ENCODE data around the gene LHX1. TPM values are rescaled to one million over a fixed set of nuclear protein-coding genes. Genes with fewer than 3 reads are reported as not detected.

LHX1 gene
- total RNA-seq, 1 experiment from 2014 or later = 0.61 TPM

GRCh38 chr17:36980280-36980761, 43.0 kb downstream of the LHX1 start:
- ChIA-PET POLR2A (interaction anchor here (0.7 kb wide), 2 partner anchors 366 to 1364 kb away, joined by 4 to 7 read pairs; no protein-coding TSS in a partner anchor), CTCF (interaction anchor here (1.0 kb wide), 1 partner anchor 68 kb away, joined by 4 read pairs; no protein-coding TSS in a partner anchor)
- TF ChIP-seq, protein P1, sequence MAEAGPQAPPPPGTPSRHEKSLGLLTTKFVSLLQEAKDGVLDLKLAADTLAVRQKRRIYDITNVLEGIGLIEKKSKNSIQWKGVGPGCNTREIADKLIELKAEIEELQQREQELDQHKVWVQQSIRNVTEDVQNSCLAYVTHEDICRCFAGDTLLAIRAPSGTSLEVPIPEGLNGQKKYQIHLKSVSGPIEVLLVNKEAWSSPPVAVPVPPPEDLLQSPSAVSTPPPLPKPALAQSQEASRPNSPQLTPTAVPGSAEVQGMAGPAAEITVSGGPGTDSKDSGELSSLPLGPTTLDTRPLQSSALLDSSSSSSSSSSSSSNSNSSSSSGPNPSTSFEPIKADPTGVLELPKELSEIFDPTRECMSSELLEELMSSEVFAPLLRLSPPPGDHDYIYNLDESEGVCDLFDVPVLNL (CRISPR knock-in tag; IDR thresholded peaks at IDR 0.05; ENCODE audit: borderline replicate concordance, low read depth) = no peak
- TF ChIP-seq ZNF416 (CRISPR knock-in tag; IDR thresholded peaks at IDR 0.05) = no peak
- no peak for TF ChIP-seq ATF3 (CRISPR knock-in tag; conservative IDR thresholded peaks at IDR 0.05)
- TF ChIP-seq ELF4 (CRISPR knock-in tag; IDR thresholded peaks at IDR 0.05; ENCODE audit: low read depth) = no peak
- no peak for TF ChIP-seq ZNF671 (CRISPR knock-in tag; IDR thresholded peaks at IDR 0.05)
- TF ChIP-seq SOX15 (CRISPR knock-in tag; IDR thresholded peaks at IDR 0.05) = no peak
- TF ChIP-seq ARID4B (CRISPR knock-in tag; IDR thresholded peaks at IDR 0.05; ENCODE audit: borderline replicate concordance) = no peak
- TF ChIP-seq TEAD1 (CRISPR knock-in tag; IDR thresholded peaks at IDR 0.05) = no peak
- no peak for TF ChIP-seq ZBTB43 (CRISPR knock-in tag; IDR thresholded peaks at IDR 0.05)
- no peak for TF ChIP-seq PRDM15 (CRISPR knock-in tag; IDR thresholded peaks at IDR 0.05)
- peak overlapping the region; percentile 13 for H3K27ac Mint-ChIP-seq
- DNase-seq (ENCODE audit: low spot score) (no peak), ATAC-seq (no peak)
- peaks cover 15% of the 10 kb centered on the region; the same call in 1 of the 2 replicates for H3K4me1 Mint-ChIP-seq
- no peaks in the 10 kb centered on the region for H3K9me3 Mint-ChIP-seq
- H3K4me3 Mint-ChIP-seq = no peak overlapping the region
- no peaks in the 10 kb centered on the region for H3K27me3 Mint-ChIP-seq (ENCODE audit: low read depth)
- 0 out of 2 replicates have a peak, but pooled peaks cover 3% of the 10 kb centered on the region for H3K36me3 Mint-ChIP-seq

DNA sequence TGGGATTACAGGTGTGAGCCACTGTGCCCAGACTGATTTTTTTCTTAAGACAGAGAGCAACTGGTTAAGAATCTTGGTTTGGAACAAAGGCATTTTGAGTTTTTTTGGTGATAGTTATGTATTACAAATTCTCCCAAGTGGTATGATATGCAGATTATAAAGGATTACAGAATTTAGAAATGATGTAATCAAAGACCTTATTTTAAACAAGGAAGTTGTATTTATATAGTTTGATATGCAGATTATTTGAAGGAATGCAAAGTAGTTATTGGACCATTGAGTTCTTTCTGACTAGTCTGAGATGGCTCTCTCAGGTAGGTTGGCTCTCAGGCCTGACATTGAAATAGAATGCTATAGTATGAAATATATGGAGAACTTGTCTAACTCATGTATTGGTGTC, 46.3 kb downstream of the LHX1 start:
- ATAC-seq (no peak), DNase-seq (ENCODE audit: low spot score) (no peak)
- ChIA-PET POLR2A (no interaction called here), CTCF (no interaction called here)
- H3K36me3 Mint-ChIP-seq = peaks cover 12% of the 10 kb centered on the region
- H3K4me3 Mint-ChIP-seq = no peak overlapping the region
- peaks cover 11% of the 10 kb centered on the region; the same call in 1 of the 2 replicates for H3K4me1 Mint-ChIP-seq
- no peaks in the 10 kb centered on the region for H3K9me3 Mint-ChIP-seq
- H3K27me3 Mint-ChIP-seq (ENCODE audit: low read depth) = no peaks in the 10 kb centered on the region
- peak overlapping the region; percentile 12 for H3K27ac Mint-ChIP-seq
- no peak for TF ChIP-seq MLX (CRISPR knock-in tag; IDR thresholded peaks at IDR 0.05)
- no peak for TF ChIP-seq ZNF423 (CRISPR knock-in tag; IDR thresholded peaks at IDR 0.05)
- no peak for TF ChIP-seq PRDM15 (CRISPR knock-in tag; IDR thresholded peaks at IDR 0.05)
- no peak for TF ChIP-seq SMAD3 (CRISPR knock-in tag; IDR thresholded peaks at IDR 0.05; ENCODE audit: borderline replicate concordance)
- no peak for TF ChIP-seq ETV6 (CRISPR knock-in tag; IDR thresholded peaks at IDR 0.05)
- no peak for TF ChIP-seq ZBTB43 (CRISPR knock-in tag; IDR thresholded peaks at IDR 0.05)
- TF ChIP-seq ATF1 (CRISPR knock-in tag; IDR thresholded peaks at IDR 0.05) = no peak
- no peak for TF ChIP-seq MXD4 (CRISPR knock-in tag; IDR thresholded peaks at IDR 0.05; ENCODE audit: borderline replicate concordance)
- TF ChIP-seq ZNF138 (CRISPR knock-in tag; conservative IDR thresholded peaks at IDR 0.05) = no peak
- no peak for TF ChIP-seq ZNF416 (CRISPR knock-in tag; IDR thresholded peaks at IDR 0.05)
- TF ChIP-seq ZNF671 (CRISPR knock-in tag; IDR thresholded peaks at IDR 0.05) = no peak
